Naive thymus-derived CD4-positive, alpha-beta T cell (primary cell): Measurements from ENCODE around the gene FCN3. TPM values are rescaled to one million over a fixed set of nuclear protein-coding genes. Genes with fewer than 3 reads are reported as not detected.
"Not testable (repeated sequence)": the region's sequence is repeated elsewhere in the genome, so short reads cannot be mapped to it uniquely, and the experiment has no call there.

Experiments used
- ATAC-seq: fragments of 150-1000 bp; cut with Tn5 transposase; 2 replicates; pipeline ENCODE4 v1.10.0; 2021; ENCODE audit warnings: mild to moderate bottlenecking, moderate library complexity
- CTCF ChIA-PET: fragments of 350-600 bp; sonication (Branson Sonifier 250); formaldehyde crosslinking; loops from one replicate; lab custom pipeline; 2021; ENCODE audit warnings: antibody characterized with exemption; lab: Charles Lee
- POLR2A ChIA-PET: fragments of 350-600 bp; sonication (Branson Sonifier 250); formaldehyde crosslinking; loops from one replicate; lab custom pipeline; 2021; ENCODE audit warnings: antibody characterized with exemption, inconsistent platforms; lab: Charles Lee
- DNase-seq, 9 donors: peaks; one replicate each; pipeline versions ENCODE4 v3.0.0 to v3.0.0-alpha.2; 2020 to 2022; ENCODE audit warnings: mixed read lengths in 1 of 9
- H3K27ac ChIP-seq: one replicate; pipeline ENCODE4 v1.7.0; 2013; ENCODE audit warnings: mild to moderate bottlenecking, low read depth, low read length, moderate library complexity
- H3K27me3 ChIP-seq, 2 donors: one replicate each; pipeline ENCODE4 v1.7.0; 2013; ENCODE audit warnings: low read length in 2 of 2, mild to moderate bottlenecking in 2 of 2, moderate library complexity in 2 of 2; ENCODE audit not compliant: control insufficient read depth in 2 of 2, insufficient read depth in 2 of 2
- H3K36me3 ChIP-seq, 3 experiments: 1 replicate in 2 of 3; 2 replicates in 1 of 3; pipeline ENCODE4 v1.7.0; 2013; ENCODE audit warnings: low read length in 3 of 3, mild to moderate bottlenecking in 3 of 3, moderate library complexity in 1 of 3; ENCODE audit not compliant: insufficient read depth in 3 of 3, control insufficient read depth in 2 of 3
- H3K4me1 ChIP-seq, 2 donors: one replicate each; pipeline ENCODE4 v1.7.0; 2013; ENCODE audit warnings: low read length in 2 of 2, mild to moderate bottlenecking in 2 of 2, moderate library complexity in 1 of 2; ENCODE audit not compliant: control insufficient read depth in 2 of 2, insufficient read depth in 2 of 2
- H3K4me3 ChIP-seq: 2 replicates; pipeline ENCODE4 v1.7.0; 2013; ENCODE audit warnings: mild to moderate bottlenecking, low read length
- H3K9me3 ChIP-seq, 3 experiments: 1 replicate in 2 of 3; 2 replicates in 1 of 3; pipeline ENCODE4 v1.7.0; 2013; ENCODE audit warnings: low read length in 3 of 3; ENCODE audit not compliant: control insufficient read depth in 2 of 3
- H3K27ac Mint-ChIP-seq, 9 donors: one replicate each; pipeline ENCODE4 v1.8.0; 2020 to 2022; ENCODE audit warnings: mixed read lengths in 9 of 9, mild to moderate bottlenecking in 8 of 9, moderate library complexity in 5 of 9, inconsistent platforms in 2 of 9
- H3K27me3 Mint-ChIP-seq, 5 donors: one replicate each; pipeline ENCODE4 v1.8.0; 2021 to 2022; ENCODE audit warnings: mixed read lengths in 5 of 5, mild to moderate bottlenecking in 1 of 5
- H3K36me3 Mint-ChIP-seq, 5 donors: one replicate each; pipeline ENCODE4 v1.8.0; 2020 to 2022; ENCODE audit warnings: mixed read lengths in 5 of 5, mild to moderate bottlenecking in 3 of 5, inconsistent platforms in 1 of 5
- H3K4me1 Mint-ChIP-seq, 7 donors: one replicate each; pipeline ENCODE4 v1.8.0; 2020 to 2022; ENCODE audit warnings: mixed read lengths in 7 of 7, mild to moderate bottlenecking in 3 of 7, inconsistent platforms in 1 of 7
- H3K4me3 Mint-ChIP-seq, 10 donors: one replicate each; pipeline ENCODE4 v1.8.0; 2020 to 2022; ENCODE audit warnings: mild to moderate bottlenecking in 10 of 10, mixed read lengths in 10 of 10, moderate library complexity in 6 of 10, inconsistent platforms in 2 of 10
- H3K9me3 Mint-ChIP-seq, 11 donors: one replicate each; pipeline ENCODE4 v1.8.0; 2020 to 2022; ENCODE audit warnings: mixed read lengths in 11 of 11, mild to moderate bottlenecking in 4 of 11, inconsistent platforms in 1 of 11, moderate library complexity in 1 of 11
- intact Hi-C, 2 donors: fragments of 100-400 bp; cut with micrococcal nuclease; formaldehyde crosslinking; loops; one replicate each; pipeline ENCODE4 v1.15.1; 2023
- polyA plus RNA-seq, 2 donors: library from polyadenylated mRNA; unstranded; fragments of 300-500 nt; fragmentation: Illumina TruSeq; gene quantifications; one replicate each; pipeline ENCODE4 v1.2.3, GENCODE V29; 2021
- total RNA-seq, 6 experiments: library from RNA in 5 of 6; stranded (reverse) in 5 of 6; gene quantifications; 1 replicate in 5 of 6; 2 replicates in 1 of 6; pipeline ENCODE4 v1.2.3 and lab custom pipeline; 2021 to 2026

The FCN3 gene
- total and polyA plus RNA-seq, 7 experiments from 2014 or later = not detected

GRCh38 chr1:27406791-27407190 lies 32.2 kb upstream of the FCN3 start:
- H3K9me3 Mint-ChIP-seq, DNase-seq, H3K4me3 Mint-ChIP-seq, intact Hi-C loops, H3K27me3 ChIP-seq, H3K9me3 ChIP-seq, H3K4me3 ChIP-seq, H3K27me3 Mint-ChIP-seq, H3K27ac ChIP-seq, ATAC-seq: not testable (repeated sequence)
- ChIA-PET POLR2A (interaction anchor here (1.9 kb wide), 1 partner anchor 10 kb away, joined by 4 read pairs; no protein-coding TSS in a partner anchor), CTCF (interaction anchor here (0.6 to 1.0 kb wide), 2 partner anchors 200 to 202 kb away, joined by 3 read pairs; no protein-coding TSS in a partner anchor)
- peaks cover 16 to 57% (median 20%) of the 10 kb centered on the region in 3 experiments for H3K36me3 ChIP-seq
- peaks cover 4 to 22% (median 14%) of the 10 kb centered on the region in 5 donors for H3K36me3 Mint-ChIP-seq
- H3K4me1 Mint-ChIP-seq = peaks cover 12 to 26% (median 25%) of the 10 kb centered on the region in 7 donors
- H3K4me1 ChIP-seq = peaks cover 0 to 17% of the 10 kb centered on the region in 2 donors
- peak overlapping the region in 2 of 9 donors; percentile 48 to 63 for H3K27ac Mint-ChIP-seq

- Histone ChIP-seq H3K4me1 (peaks cover 0 to 17% of the 10 kb centered on the region in 2 donors), H3K27me3 (no peaks in the 10 kb centered on the region), H3K36me3 (peaks cover 16 to 55% (median 19%) of the 10 kb centered on the region in 3 experiments), H3K9me3 (no peaks in the 10 kb centered on the region), H3K27ac (no peak overlapping the region), H3K4me3 (no peak overlapping the region)
- intact Hi-C loops = no loop called here
- ATAC-seq (no peak), DNase-seq (no peak)
- peaks cover 0 to 1% (median 0%) of the 10 kb centered on the region in 11 donors for H3K9me3 Mint-ChIP-seq
- H3K27ac Mint-ChIP-seq = peak overlapping the region in 4 of 9 donors; percentile 9 to 65 (median 46)
- H3K4me1 Mint-ChIP-seq = peaks cover 12 to 30% (median 29%) of the 10 kb centered on the region in 7 donors
- H3K27me3 Mint-ChIP-seq = no peaks in the 10 kb centered on the region
- CTCF ChIA-PET = interaction anchor here (0.6 to 1.0 kb wide), 2 partner anchors 201 to 203 kb away, joined by 3 read pairs; no protein-coding TSS in a partner anchor
- H3K36me3 Mint-ChIP-seq = peaks cover 4 to 21% (median 13%) of the 10 kb centered on the region in 5 donors
- H3K4me3 Mint-ChIP-seq = no peak overlapping the region
- POLR2A ChIA-PET = interaction anchor here (1.9 kb wide), 1 partner anchor 10 kb away, joined by 4 read pairs; no protein-coding TSS in a partner anchor
Observed at GRCh38 chr1:27406362-27406680, 31.7 kb upstream of the FCN3 start.

DNA sequence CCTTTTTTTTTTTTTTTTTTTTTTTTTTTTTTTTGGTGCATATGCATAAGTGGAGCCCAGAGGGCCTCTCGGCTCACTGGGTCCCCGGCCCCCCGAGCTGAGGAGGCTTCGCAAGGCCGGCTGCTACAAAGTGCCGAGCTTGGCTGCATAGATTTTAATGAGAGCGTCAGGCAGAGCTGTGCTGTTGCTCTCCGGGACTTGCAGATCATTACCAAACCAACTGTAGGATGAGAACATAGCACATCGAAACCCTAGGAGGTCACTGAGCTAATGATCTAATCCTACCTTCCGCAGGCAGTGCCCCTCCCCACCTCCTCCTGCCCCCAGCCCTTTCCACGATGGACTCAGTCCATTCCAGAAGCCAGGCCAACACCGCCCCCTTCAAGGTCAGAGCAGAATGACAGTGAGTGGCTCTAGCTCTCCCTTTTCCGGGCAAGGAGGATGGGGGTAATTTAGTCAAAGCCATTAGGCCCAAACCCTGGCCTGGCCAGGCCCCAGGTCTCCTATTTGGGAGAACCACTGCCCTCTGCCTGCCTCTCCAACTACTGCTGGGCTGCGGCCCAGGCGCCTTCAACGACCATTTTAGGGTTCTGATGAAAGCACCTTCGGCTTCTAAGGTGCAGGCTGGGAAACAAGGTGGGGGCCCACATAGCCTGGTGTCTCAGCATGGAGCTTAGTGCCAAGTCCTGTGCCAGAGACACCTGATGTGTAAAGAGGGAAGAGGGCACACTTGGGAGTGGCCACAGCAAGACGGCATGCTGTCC lies 31.2 kb upstream of the FCN3 start:
- DNase-seq, H3K9me3 Mint-ChIP-seq, ATAC-seq, intact Hi-C loops, H3K27me3 Mint-ChIP-seq, H3K9me3 ChIP-seq, H3K4me3 Mint-ChIP-seq, H3K27me3 ChIP-seq, H3K4me3 ChIP-seq: not testable (repeated sequence)
- H3K4me1 ChIP-seq = peaks cover 0 to 17% of the 10 kb centered on the region in 2 donors
- Mint-ChIP-seq H3K36me3 (peaks cover 4 to 16% (median 7%) of the 10 kb centered on the region in 5 donors), H3K27ac (peak overlapping the region in 4 of 9 donors; percentile 34 to 76 (median 66)), H3K4me1 (peaks cover 12 to 32% (median 30%) of the 10 kb centered on the region in 7 donors)
- H3K36me3 ChIP-seq = peaks cover 12 to 49% (median 19%) of the 10 kb centered on the region in 3 experiments
- ChIA-PET POLR2A (interaction anchor here (1.9 kb wide), 1 partner anchor 11 kb away, joined by 4 read pairs; no protein-coding TSS in a partner anchor), CTCF (interaction anchor here (0.9 to 1.2 kb wide), 4 partner anchors 31 to 257 kb away, joined by 3 to 5 read pairs (median 3); partner anchors contain the start of gene AHDC1)
- peak overlapping the region; percentile 27 for H3K27ac ChIP-seq

DNA sequence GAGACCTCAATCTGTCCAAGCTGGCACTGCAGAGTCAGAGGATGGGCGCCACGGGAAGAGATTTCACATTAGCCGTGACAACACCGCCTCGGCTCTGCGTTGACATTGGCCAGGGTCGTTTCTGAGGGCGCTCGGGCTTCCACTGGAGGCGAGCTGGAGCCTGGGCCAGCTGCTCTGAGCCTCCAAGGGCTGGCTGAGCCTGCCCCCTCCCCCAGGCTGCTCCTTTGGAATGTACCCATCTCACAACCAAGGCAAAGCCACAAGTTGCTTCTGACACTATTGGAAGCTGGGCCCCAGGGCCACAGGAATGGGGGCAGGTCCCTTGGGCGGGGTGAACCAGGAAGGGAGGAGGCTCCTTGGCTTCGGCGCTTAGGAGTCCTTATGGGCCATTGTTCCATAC lies 30.4 kb upstream of the FCN3 start:
- H3K4me1 Mint-ChIP-seq = peaks cover 12 to 37% (median 31%) of the 10 kb centered on the region in 7 donors
- peaks cover under 1 to 14% (median 7%) of the 10 kb centered on the region in 5 donors for H3K36me3 Mint-ChIP-seq
- Histone ChIP-seq H3K4me1 (peaks cover 0 to 17% of the 10 kb centered on the region in 2 donors), H3K36me3 (peaks cover 9 to 42% (median 13%) of the 10 kb centered on the region in 3 experiments), H3K4me3 (no peak overlapping the region), H3K27ac (no peak overlapping the region), H3K27me3 (no peaks in the 10 kb centered on the region), H3K9me3 (no peaks in the 10 kb centered on the region)
- no peak overlapping the region for H3K4me3 Mint-ChIP-seq
- ChIA-PET POLR2A (no interaction called here), CTCF (interaction anchor here (0.9 to 1.2 kb wide), 4 partner anchors 32 to 258 kb away, joined by 3 to 5 read pairs (median 3); partner anchors contain the start of gene AHDC1)
- H3K27me3 Mint-ChIP-seq = no peaks in the 10 kb centered on the region
- DNase-seq = no peak
- no peak for ATAC-seq
- H3K9me3 Mint-ChIP-seq = peaks cover 0 to 1% (median 0%) of the 10 kb centered on the region in 11 donors
- peak overlapping the region in 2 of 9 donors; percentile 51 to 74 for H3K27ac Mint-ChIP-seq
- intact Hi-C loops = no loop called here

- peaks cover 9 to 33% (median 13%) of the 10 kb centered on the region in 3 experiments for H3K36me3 ChIP-seq
- ATAC-seq (no peak), DNase-seq (no peak)
- no peak overlapping the region for H3K4me3 ChIP-seq
- H3K4me3 Mint-ChIP-seq = peak overlapping the region in 3 of 10 donors; percentile 41 to 55 (median 53)
- peak overlapping the region; percentile 48 for H3K27ac ChIP-seq
- H3K9me3 Mint-ChIP-seq = peaks cover 0 to 1% (median 0%) of the 10 kb centered on the region in 11 donors
- peaks cover 0 to 14% (median 7%) of the 10 kb centered on the region in 5 donors for H3K36me3 Mint-ChIP-seq
- H3K9me3 ChIP-seq = no peaks in the 10 kb centered on the region
- H3K27ac Mint-ChIP-seq = peak overlapping the region; percentile 26 to 95 (median 87)
- peaks cover 0 to 17% of the 10 kb centered on the region in 2 donors for H3K4me1 ChIP-seq
- intact Hi-C loops = loop anchor here (1.0 kb wide), 3 partner anchors 119 to 202 kb away; no protein-coding TSS in a partner anchor
- ChIA-PET POLR2A (interaction anchor here (0.5 to 1.7 kb wide), 3 partner anchors 14 to 123 kb away, joined by 3 to 4 read pairs (median 4); no protein-coding TSS in a partner anchor), CTCF (interaction anchor here (1.2 to 3.3 kb wide), 4 partner anchors 94 to 205 kb away, joined by 3 to 19 read pairs (median 9); partner anchors contain the start of gene AHDC1)
- H3K4me1 Mint-ChIP-seq = peaks cover 12 to 38% (median 32%) of the 10 kb centered on the region in 7 donors
- H3K27me3 Mint-ChIP-seq = no peaks in the 10 kb centered on the region
- no peaks in the 10 kb centered on the region for H3K27me3 ChIP-seq
Observed at GRCh38 chr1:27403931-27404330, 29.3 kb upstream of the FCN3 start.
